Measurements from ENCODE around the gene CFAP61.
"Not testable (repeated sequence)": the region's sequence is repeated elsewhere in the genome, so short reads cannot be mapped to it uniquely, and the experiment has no call there.

The CFAP61 gene

DNA sequence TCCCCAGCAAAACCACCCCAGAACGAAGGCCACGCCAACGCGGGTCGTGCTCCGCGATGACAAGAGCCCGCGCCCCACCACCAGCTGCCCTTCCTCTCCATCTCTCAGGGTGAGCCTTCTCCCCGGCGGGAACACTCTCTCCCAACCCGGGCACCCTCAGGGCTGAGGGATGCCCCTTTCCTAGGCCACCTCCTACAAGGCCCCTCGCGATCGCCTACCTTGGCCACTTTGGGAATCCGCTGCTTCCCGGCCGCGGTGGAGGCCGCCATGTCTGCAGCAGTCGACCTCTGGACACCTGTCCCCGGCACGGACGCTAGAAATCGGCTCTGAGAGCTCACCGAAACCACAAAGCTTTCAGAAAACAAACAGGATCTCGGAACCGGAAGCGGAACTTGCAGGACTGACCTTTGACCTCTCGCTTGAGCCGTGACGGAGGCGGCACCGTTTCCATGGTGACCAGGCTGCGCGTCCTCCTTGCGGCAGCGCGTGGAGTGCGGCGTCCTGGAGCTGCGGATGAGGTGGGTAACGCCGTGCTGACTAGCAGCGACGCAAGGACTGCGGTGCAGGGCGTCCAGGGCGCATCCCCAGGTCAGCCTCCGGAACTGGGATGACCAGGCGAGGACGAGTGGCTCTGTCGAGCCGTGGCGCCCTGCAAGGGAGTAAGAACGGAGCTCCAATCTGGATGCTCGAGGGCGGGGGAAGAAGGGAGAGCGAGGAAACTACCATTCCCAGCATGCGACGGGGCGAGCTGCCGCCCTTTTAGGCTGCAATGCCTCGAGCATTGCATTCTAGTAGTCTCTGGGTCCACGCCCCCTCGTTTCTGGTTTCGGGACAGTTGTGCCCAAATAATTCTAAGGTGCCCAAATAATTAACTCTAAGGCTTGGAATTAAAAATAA, at the start of gene CFAP61, which contains the start of gene CRNKL1:
TSS of gene CFAP61 (plus strand) at position 459 of the 897 bp plus-strand sequence. CDS start 4,122 bp downstream, outside the sequence.
TSS of gene CRNKL1 (minus strand) at position 393 of the 897 bp plus-strand sequence. CDS start at position 269, 124 bp downstream.
- DNase-seq (ENCODE audit: low read depth in 2 of 2) = peak; percentile 89 to 90

- no peak for DNase-seq (ENCODE audit: low read depth in 2 of 2)
These were observed 49.0 kb upstream of the CFAP61 start for GRCh38 chr20:20003031-20003954.

GRCh38 chr20:20003955-20004322, 48.4 kb upstream of the CFAP61 start:
- not testable (repeated sequence) for DNase-seq (ENCODE audit: low read depth in 2 of 2)

GRCh38 chr20:20005342-20005741, 47.0 kb upstream of the CFAP61 start:
- no peak for DNase-seq (ENCODE audit: low read depth in 2 of 2)

DNA sequence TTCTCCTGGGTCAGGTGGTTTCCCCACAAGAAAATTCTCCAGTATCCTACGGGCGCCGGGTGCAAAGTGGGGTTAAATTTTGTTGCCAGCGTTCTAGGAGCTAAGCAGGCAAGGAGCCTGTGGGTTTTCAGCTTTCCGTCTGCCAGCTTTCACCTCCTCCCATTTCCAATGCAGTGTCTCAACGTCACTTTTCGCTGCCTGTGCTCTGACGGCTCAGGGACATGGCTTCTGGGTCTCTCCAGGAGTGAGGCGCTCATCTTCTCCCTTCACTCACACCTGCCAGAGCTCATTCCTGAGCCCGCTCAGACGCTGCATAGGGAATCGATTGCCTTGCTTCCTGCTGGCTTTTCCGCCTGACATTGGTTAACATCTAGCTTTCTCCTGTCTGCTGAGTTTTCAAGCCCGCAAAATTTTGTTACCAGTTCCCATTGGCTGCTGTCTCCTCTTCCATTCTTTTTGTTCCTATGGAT, 42.5 kb upstream of the CFAP61 start:
- no peak for DNase-seq (ENCODE audit: low read depth in 2 of 2)

DNA sequence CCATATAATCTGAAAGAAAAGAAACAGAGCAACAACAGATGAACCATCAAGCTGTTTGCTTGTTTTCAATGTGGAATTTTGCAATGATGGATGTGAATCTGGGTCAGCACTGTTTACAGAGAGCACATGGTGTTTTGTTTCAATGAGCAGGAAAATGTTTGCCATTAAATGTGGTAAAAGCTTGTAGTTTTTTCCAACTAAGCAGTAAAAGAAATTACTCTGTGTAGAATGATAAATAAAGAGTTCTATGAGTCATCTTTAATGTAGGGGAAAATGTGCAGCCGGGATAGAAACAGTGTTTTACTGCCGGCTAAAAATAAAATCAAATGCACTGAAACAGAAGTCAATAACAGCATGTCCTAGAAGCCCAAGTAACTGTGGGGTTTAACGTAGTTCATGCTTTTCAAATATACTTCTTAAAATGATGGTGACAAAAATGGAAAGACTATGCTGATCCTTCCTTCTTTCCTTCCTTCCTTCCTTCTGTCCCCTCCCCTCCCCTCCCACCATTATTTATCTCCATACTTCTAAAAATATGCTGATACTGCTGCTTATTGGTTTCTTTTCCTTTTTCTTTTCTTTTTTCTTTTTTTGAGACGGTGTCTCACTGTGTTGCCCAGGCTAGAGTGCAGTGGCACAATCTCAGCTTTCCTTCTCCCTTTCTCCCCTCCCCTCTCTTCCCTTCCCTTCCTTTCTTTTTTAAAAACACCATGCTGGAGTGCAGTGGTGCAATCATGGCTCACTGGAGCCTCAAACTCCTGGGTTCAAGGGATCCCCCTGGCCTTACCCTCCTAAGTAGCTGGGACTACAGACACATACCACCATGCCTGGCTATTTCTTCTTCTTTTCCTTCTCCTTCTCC, 41.5 kb upstream of the CFAP61 start:
- DNase-seq (ENCODE audit: low read depth in 2 of 2) = peak in 1 of 2 experiments; percentile 58

DNA sequence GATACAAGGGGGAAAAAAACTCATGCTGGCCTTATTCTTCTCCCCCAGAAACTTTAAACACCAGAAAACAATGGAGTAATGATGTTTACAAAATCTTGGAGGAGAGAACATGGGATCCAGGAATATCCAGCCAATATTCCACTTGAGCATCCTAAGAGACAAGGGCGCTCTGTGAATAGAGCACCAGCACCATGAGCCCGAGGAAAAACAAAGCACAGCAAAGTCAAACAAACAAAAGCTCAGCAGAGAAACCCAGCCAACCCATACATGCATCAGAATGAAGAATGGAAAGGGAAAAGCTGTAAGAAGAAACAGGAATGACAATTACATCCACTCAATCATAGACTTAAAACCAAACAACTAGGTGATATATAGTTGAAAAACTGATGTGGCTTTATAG, 39.8 kb upstream of the CFAP61 start:
- no peak for DNase-seq (ENCODE audit: low read depth in 2 of 2)

DNA sequence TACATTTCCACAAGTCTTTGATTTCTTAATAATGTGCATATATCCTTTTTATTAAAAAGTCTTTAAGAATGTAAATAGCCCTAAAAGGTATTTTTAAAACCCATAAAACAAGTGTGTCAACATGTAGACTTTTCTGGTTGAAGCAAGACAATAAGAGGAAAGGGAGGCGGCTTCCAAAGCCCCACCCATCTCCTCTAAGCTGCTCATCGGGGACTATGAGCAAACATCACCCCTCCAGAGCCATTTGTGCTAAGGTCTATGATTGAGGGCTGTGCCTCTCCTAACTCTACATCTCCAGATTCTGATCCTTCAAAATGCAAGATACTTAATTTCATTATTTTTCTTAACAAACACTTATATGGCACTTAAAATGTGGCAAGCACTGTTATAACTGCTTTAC, 37.7 kb upstream of the CFAP61 start:
- DNase-seq (ENCODE audit: low read depth in 2 of 2) = no peak

DNA sequence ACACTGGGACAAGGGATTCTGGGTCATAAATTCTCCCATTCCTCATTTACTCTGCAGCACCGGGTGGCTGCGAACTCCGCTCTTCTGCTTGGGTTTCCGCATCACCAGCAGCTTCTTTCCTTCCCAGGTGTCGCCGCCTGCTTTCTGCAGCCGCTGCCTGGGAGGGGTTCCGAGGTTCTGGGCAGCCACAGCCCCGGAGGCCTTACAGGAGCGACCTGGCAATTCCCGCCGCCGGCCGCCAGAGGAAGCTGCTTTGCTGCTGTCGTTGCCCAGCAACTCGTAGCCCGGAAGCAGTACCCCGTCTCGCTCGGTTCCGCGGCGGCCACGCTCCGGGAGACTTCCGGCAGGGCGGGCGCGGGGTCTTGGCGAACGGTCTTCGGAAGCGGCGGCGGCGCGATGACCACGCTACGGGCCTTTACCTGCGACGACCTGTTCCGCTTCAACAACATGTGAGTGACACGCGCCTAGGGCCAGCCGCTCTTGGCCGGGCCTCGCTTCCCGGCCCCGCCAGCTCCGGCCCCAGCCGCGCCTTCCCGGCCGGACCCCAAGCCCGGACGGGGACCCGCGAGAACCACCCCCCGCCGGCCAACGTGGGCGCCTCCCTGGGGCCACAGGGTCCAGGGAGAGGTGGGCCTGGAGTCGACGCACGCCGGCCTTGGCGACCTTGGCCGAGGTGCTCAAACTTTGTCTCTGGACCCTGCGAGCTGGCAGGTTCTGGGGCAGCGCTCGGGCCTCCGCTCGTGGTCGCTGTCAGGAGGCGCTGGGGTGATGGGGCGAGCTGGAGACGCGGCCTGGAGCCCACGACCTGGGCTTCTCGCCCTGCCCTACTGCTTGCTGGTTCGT, 35.1 kb upstream of the CFAP61 start, which contains the start of gene NAA20:
TSS of gene NAA20 (plus strand) at position 362 of the 843 bp plus-strand sequence. CDS start at position 397, 35 bp downstream.
- peak; percentile 63 to 69 for DNase-seq (ENCODE audit: low read depth in 2 of 2)

DNA sequence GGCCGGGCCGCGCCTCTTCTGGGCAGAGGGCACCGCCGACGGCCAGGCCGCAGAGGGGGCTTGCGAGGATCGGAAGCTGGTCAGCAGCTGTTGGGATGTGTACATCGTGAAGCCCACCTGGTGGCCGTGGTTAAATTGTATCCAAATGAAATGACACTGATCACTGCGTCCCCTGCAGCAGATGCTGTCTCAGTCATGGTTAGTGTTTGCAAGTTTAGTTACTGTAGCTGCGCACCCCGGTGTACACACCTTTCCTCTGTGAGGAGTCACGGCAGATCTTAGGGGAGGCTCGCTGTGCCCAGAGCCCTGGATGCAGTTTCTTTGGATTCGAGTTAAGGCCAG, 34.5 kb upstream of the CFAP61 start:
- DNase-seq (ENCODE audit: low read depth in 2 of 2) = no peak

- DNase-seq (ENCODE audit: low read depth in 2 of 2) = no peak
These were observed 34.0 kb upstream of the CFAP61 start for GRCh38 chr20:20018366-20018765.

- DNase-seq (ENCODE audit: low read depth in 2 of 2) = no peak
These were observed 33.2 kb upstream of the CFAP61 start for GRCh38 chr20:20019123-20019522.

DNA sequence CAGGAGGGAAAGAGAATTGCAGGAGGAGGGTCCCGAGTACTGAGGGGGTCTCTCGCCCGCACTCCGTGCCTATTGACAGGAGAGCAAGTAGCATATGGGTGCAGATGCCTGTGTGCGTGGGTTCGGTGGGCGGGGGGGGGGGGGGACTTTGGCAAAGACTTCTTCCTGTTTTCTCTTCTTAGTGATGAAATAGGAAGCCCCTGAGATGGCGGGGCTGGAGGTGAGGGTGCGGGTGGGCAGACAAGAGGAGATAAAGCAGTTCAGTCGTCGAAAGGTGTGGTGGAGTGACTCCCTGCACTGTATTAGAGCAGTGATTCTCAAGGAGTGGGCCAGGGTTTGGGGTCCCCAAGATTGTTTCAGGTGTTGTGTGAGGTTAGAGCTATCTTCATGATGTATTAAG, 31.4 kb upstream of the CFAP61 start:
- DNase-seq (ENCODE audit: low read depth in 2 of 2) = no peak

- DNase-seq (ENCODE audit: low read depth in 2 of 2) = no peak
These were observed 30.5 kb upstream of the CFAP61 start for GRCh38 chr20:20021835-20022234.

GRCh38 chr20:20022498-20022897, 29.8 kb upstream of the CFAP61 start:
- DNase-seq (ENCODE audit: low read depth in 2 of 2) = no peak

DNA sequence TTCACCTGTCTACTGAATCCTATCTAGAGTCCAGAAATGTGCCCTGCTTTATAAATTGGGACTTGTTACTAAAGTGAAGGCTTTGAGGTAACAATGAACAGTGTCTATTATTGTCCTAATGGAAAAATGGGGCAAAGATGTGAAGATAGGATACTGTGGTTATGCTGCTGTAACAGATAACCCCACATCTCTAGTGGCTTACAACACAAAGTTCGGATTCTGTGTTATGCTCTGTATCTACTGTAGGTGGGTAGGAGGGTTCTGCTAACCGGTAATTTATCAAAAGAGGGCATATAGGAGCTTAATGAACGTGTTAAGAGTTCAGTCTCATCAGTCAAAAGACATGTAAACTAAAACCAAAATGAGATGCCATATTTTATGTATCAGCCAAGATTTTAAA, 28.9 kb upstream of the CFAP61 start:
- DNase-seq (ENCODE audit: low read depth in 2 of 2) = no peak

GRCh38 chr20:20024942-20025341, 27.4 kb upstream of the CFAP61 start:
- DNase-seq (ENCODE audit: low read depth in 2 of 2) = no peak

- DNase-seq (ENCODE audit: low read depth in 2 of 2) = no peak
These were observed 25.0 kb upstream of the CFAP61 start for GRCh38 chr20:20027284-20027683.

DNA sequence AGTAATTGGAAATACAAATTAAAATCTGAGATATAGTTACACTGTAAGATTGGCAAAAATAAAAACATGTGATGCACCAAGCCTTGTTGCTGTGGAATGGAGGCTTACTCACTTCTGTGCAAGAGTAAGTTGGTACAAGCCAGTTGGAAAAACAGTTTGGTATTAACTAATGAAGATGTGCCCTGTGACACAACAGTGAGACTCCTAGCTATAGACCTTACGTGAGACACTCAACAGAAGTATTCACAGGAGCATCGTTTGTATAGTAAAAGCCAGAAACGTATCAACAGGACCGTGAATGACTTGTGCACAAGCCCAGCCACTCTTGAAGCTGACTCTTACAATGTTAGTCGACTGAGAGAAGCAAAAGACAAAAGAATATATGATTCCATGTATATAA, 20.5 kb upstream of the CFAP61 start:
- DNase-seq (ENCODE audit: low read depth in 2 of 2) = no peak

GRCh38 chr20:20034486-20034885, 17.8 kb upstream of the CFAP61 start:
- DNase-seq (ENCODE audit: low read depth in 2 of 2) = no peak
